Adrenal gland (tissue), 5 donors: Measurements from ENCODE around the gene HOXC9.

Source experiments
- POLR2A ChIP-seq, 2 donors: fragments of 450-650 bp; IDR thresholded peaks; one replicate each; pipeline ENCODE4 v1.6.1; 2017; ENCODE audit warnings: antibody characterized with exemption in 2 of 2, mild to moderate bottlenecking in 2 of 2, moderate library complexity in 1 of 2
- TF ChIP-seq, protein P1 (sequence below), 6 experiments: fragments of 450-650 bp in 4 of 6; fragments of 200-600 bp in 2 of 6; sonication (generic) in 1 of 6; IDR thresholded peaks; 1 replicate in 5 of 6; 2 replicates in 1 of 6; pipeline versions ENCODE4 v1.5.1 to v1.8.0; 2016 to 2021; ENCODE audit warnings: antibody characterized with exemption in 6 of 6, mild to moderate bottlenecking in 2 of 6, moderate library complexity in 1 of 6
- donor health status: DM: no; HTN: no; CAD: no.

DNA sequence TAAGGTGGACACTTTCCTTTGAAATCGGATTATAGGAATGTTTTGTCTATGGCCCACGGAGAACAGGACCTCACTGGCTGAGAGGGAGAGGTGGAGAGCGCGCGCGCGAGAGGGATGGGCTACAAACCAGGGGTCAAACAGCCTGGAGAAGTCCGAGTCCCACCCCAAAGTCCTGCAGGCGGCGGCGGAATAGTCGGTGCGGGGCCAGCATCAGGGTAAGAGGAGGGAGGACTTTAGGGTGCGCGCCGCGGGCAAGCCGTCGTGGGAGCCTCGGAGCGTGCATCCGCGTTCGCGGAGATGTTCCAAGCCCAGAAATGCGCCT, 5.5 kb downstream of the HOXC9 start:
- no peak for TF ChIP-seq POLR2A (IDR thresholded peaks at IDR 0.05)
- TF ChIP-seq, protein P1, sequence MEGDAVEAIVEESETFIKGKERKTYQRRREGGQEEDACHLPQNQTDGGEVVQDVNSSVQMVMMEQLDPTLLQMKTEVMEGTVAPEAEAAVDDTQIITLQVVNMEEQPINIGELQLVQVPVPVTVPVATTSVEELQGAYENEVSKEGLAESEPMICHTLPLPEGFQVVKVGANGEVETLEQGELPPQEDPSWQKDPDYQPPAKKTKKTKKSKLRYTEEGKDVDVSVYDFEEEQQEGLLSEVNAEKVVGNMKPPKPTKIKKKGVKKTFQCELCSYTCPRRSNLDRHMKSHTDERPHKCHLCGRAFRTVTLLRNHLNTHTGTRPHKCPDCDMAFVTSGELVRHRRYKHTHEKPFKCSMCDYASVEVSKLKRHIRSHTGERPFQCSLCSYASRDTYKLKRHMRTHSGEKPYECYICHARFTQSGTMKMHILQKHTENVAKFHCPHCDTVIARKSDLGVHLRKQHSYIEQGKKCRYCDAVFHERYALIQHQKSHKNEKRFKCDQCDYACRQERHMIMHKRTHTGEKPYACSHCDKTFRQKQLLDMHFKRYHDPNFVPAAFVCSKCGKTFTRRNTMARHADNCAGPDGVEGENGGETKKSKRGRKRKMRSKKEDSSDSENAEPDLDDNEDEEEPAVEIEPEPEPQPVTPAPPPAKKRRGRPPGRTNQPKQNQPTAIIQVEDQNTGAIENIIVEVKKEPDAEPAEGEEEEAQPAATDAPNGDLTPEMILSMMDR (IDR thresholded peaks at IDR 0.05) = no peak
